NCI-H2107 treated with DMSO at 0.1 percent for 48 hours (cell line): ENCODE data around the gene IFI44.

Experiments used
- DNase-seq: peaks from one replicate; lab custom pipeline; 2025; ENCODE audit not compliant: unreplicated experiment; lab: John Stamatoyannopoulos, UW

IFI44 gene

GRCh38 chr1:78651241-78651640 is 1.6 kb downstream of the IFI44 start:
- DNase-seq, result no peak

GRCh38 chr1:78652019-78652560 is 2.5 kb downstream of the IFI44 start:
- DNase-seq, result no peak

DNA sequence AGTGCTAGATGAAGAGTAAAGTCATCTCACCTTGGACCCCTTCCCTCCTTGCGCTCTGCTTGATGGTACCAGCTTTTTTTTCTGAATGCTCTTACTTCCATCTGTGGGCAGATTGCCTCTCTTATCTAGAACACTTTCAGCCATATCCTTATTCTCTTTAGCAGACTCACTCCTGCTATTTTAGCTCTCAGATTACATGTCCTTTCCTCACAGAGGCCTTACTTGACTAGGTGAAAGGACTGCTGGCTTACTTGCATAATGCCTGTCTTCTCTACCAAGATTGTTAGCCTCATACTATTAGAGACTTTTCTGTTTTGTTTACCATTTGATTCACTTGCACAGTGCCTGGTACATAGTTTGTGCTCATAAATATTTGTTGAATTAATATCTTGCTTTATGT is 9.3 kb downstream of the IFI44 start:
- DNase-seq, result no peak

DNA sequence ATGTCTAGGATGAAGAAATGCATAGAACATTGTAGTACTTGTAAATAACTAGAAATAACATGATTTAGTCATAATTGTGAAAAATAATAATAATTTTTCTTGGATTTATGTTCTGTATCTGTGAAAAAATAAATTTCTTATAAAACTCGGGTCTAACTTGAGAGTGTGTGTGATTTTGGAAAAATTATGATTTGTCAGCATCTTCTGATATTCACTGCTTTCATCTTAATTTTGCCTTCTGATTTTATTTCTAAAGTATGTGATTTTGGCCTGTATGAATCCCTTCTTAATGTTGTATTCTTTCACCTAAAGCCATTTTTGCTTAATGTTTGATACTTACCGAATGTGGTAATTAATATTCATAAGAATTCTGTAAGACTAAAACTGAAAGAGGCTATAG is 14.3 kb downstream of the IFI44 start:
- DNase-seq, result no peak

GRCh38 chr1:78664763-78665162 is 15.1 kb downstream of the IFI44 start:
- no peak for DNase-seq

DNA sequence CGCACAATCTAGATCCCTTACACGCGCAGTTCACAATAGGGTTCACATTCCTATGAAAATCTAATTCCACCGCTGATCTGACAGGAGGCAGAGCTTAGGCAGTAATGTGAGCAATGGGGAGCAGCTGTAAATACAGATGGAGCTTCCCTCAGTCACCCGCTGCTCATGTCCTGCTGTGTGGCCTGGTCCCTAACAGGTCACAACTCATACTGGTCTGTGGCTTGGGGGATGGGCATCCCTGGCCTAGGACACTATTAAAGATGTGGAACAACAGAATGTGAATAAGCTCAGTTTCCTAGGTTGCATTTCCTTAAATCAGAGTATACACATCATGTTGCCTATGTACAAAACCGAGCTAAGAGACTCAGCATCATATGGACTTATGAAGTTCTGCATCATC is 16.2 kb downstream of the IFI44 start:
- DNase-seq, result no peak

DNA sequence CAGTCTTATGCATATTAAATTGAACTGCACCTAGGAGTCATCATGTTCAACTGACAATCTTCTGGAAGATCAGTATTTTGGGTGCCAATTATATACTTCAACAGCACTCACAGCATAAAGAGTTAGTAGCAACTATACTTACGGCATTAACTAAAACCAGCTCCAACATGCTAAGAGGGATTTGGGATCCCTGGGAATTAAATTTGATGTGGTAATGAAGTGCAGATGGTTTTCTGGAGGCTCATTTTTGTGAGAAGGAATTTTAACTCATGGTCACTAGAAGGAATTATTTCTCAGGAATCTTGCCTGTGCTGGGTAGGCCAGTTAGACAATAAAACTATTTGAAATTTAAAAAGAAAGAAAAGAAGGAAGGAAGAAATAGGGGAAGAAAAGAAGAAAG is 18.3 kb downstream of the IFI44 start:
- DNase-seq, result no peak

- no peak for DNase-seq
Observed at GRCh38 chr1:78668427-78668826, 18.8 kb downstream of the IFI44 start.

DNA sequence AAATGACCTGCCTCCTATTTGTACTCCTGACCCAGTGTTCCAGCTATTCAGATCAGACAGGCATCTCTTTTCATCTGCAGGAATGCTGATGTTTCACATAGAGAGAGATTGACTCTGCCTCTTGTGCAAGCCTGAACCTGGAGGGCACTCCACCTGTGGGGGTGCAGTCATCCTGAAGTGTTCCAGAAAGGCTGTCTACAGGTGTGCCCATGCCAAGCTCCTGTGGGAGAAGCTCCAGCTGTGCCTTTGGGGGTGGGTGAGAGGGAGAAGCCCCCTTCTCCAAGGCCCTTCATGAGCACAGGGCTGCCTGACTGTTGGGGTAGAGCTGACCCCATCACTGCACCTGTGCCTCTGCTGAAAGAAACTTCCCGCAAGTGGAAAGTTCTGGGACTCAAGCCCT is 22.8 kb downstream of the IFI44 start:
- no peak for DNase-seq

GRCh38 chr1:78673120-78673519 is 23.5 kb downstream of the IFI44 start:
- DNase-seq, result no peak

- DNase-seq, result peak; percentile 40
Observed at GRCh38 chr1:78676347-78676982, 26.8 kb downstream of the IFI44 start.

DNA sequence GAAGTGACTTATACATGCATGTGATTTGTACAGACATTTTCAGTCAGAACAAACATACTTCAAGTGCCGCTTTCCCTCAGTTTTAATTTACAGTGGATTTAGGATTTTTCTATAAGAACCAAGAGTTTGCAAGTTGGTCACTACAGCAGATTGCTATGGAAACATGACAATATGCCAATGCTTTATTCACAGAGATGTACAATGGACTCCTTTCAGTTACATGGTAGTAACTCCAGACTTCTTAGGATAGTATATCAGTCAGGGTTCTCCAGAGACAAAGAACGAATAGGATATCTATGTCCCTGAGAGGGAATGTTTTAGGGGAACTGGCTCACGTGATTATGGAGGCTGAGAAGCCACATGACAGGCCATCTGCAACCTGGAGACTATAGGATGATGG is 27.4 kb downstream of the IFI44 start:
- DNase-seq, result no peak

DNA sequence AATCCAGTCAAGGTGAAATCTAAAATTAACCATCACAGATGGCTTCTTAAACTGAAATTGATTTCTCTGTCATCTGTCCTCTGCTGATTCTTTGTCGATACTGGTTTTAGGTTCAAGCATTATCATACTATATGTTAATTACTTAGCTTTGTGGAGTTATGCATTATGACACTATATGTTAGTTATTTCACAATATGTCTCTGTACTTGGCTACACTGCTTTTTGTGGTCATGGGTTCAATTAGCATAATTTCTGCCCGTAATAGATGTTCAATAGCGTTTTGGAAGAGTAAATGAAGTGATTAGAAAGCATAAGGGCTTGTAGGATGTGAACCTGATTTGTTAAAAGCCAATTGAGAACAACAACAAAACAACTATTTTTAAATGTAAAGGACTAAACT is 28.2 kb downstream of the IFI44 start:
- no peak for DNase-seq

GRCh38 chr1:78678324-78678723 is 28.7 kb downstream of the IFI44 start:
- no peak for DNase-seq

DNA sequence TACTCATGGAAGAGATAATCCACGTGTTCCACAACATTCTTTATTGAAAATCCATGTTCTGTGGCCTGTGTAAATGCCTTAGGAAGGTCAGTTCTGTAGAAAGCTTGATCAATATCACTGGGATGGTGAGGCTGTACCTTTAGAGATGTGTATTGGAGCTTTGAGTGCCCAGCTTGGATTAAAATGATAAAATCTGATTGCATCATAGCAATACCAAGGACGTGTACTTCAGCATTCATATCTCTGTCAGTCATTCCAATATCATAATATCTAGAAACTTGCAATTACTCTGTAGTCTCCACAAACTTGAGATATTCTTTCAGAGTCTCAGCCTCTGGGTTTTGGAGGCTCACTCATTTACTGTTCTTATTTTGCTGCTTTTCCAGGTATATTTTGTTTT is 31.6 kb downstream of the IFI44 start:
- no peak for DNase-seq

DNA sequence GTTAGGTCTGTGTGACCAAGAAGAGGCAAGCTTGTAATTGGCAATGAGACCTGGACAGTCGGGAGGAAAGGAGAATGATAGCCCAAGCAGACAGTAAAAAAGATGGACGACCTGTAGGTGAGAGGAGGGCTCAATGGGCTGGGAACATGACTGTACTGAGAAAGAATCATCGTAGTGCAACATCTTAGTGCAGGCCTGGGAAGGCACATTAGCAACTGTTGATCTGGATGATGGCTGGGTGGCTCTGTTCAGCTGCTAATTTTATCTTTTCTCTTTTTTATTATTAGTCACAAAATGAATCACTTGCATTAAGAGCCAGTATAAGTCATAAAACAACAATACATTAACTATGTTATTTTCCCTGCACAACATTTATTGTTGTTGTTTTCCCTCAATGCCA is 32.9 kb downstream of the IFI44 start:
- DNase-seq, result no peak

DNA sequence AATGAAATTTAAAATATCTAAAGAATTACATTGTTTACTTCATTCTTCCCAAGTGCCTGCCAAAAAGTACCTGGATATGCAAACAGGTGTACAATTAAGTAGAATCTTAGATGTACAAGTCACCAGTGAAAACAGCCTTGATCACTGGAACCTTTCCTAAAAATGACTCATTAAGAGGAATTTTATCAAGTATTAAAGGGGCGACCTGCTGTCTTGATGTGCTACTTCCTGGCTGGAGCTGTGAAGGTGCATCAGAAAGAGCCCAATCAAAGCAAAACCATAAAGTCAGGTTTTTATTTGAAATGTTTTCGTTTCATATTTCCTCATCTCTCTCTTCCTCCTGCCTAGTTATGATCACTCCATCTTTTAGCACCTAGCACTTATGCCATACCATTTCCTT is 33.4 kb downstream of the IFI44 start:
- DNase-seq, result no peak

DNA sequence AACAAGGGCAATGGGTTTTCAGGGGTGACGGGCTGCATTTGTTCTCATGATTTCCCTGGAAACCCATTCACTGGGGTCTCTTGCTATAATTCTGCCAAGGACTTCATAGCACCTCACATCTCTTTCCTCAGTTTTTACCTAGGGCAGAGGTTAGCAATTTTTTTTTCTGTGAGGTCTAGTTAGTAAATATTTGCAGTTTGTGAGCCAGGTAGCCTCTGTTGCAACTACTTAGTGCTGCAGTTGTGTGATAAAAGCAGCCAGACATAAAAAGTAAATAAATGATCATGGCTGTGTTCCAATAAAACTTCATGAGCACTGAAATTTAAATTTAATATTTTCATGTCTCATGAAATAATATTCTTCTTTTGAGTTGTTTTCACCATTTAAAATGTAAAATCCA is 37.7 kb downstream of the IFI44 start:
- DNase-seq, result no peak

DNA sequence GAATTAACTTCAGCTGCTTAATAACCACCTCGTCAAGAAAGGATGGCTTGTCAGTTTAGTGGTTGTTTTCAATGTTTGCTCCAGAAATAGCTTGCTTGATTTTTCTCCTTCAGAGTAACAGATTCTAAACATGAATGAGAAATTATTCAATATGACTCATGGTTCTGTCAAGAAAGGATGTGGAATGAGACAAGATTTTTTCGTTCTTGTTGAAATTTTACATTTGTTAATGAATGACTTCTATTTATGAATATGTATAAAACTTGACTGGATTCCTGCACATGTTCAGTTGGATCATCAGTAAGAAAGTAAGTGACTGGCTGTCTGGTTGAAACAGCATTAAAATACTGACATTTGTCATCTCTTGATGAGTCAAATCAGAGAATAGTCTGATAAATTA is 38.3 kb downstream of the IFI44 start:
- DNase-seq, result no peak

DNA sequence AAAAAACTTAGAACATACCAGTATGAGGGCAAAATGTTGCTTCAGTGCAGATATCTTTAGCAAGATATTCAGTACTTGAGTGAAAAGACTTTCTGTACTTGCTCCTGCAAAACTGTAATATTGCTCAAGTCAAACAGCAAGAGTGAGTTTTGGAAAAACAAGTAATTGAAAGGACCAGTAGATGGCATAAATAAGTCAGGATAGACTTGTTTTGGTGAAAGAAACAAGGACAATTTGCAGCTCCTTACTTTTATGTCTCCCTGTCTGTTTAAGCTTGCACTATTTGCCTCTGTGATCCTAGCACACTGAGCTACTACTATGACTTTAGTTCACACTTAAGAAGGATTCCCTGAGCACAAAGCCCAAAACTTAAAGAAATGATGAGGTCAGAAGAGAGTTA is 39.1 kb downstream of the IFI44 start:
- DNase-seq, result no peak

GRCh38 chr1:78690516-78690915 is 40.9 kb downstream of the IFI44 start:
- DNase-seq, result no peak

GRCh38 chr1:78691995-78692747 is 42.5 kb downstream of the IFI44 start:
- no peak for DNase-seq

DNA sequence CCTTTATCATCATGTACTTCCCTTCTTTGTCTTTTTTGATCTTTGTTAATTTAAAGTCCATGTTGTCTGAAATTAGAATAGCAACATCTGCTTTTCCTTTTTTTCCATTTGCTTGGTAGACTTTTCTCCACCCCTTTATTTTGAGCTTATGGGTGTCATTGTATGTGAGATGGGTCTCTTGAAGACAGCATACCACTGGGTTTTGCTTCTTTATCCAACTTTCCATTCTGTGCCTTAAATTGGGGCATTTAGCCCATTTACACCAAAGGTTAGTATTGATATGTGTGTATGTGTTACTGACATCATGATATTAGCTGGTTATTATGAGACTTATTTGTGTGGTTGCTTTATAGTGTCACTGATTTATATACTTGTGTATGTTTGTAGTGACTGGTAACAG is 50.2 kb downstream of the IFI44 start:
- no peak for DNase-seq
